HG03108 (cell line): Measurements from ENCODE around the gene CTDSPL.
"Not testable (repeated sequence)": the region's sequence is repeated elsewhere in the genome, so short reads cannot be mapped to it uniquely, and the experiment has no call there.

ENCODE experiments used
- ATAC-seq: cut with Tn5 transposase; IDR thresholded peaks from one replicate; pipeline ENCODE4 v1.9.1; 2021; ENCODE audit warnings: moderate library complexity; ENCODE audit not compliant: unreplicated experiment

The CTDSPL gene

GRCh38 chr3:38031022-38031994, 169.6 kb downstream of the CTDSPL start:
- ATAC-seq: no peak

GRCh38 chr3:38032328-38032865, 170.7 kb downstream of the CTDSPL start:
- ATAC-seq: no peak

GRCh38 chr3:38033586-38033985, 171.9 kb downstream of the CTDSPL start:
- not testable (repeated sequence) for ATAC-seq
